Right cardiac atrium (tissue), 5 donors: ENCODE measurements around the gene COPA. TPM values are rescaled to one million over a fixed set of nuclear protein-coding genes. Genes with fewer than 3 reads are reported as not detected.
"Not testable (repeated sequence)": the region's sequence is repeated elsewhere in the genome, so short reads cannot be mapped to it uniquely, and the experiment has no call there.

ENCODE experiments used
- ATAC-seq, 2 donors: fragments of 200-7000 bp; cut with Tn5 transposase; one replicate each; pipeline versions ENCODE4 v1.8.0 to v1.9.1; 2020; ENCODE audit warnings: moderate library complexity in 2 of 2, mild to moderate bottlenecking in 1 of 2
- DNase-seq, 3 donors: peaks; one replicate each; pipeline ENCODE4 v3.0.0-alpha.2; 2020
- H3K27ac ChIP-seq: one replicate; pipeline ENCODE4 v1.5.1; 2013; ENCODE audit warnings: mild to moderate bottlenecking, low read length, control low read depth, moderate library complexity
- H3K27me3 ChIP-seq: one replicate; pipeline ENCODE4 v1.6.1; 2013; ENCODE audit not compliant: control insufficient read depth, insufficient read depth
- H3K4me1 ChIP-seq: one replicate; pipeline ENCODE4 v1.6.1; 2013; ENCODE audit warnings: low read length; ENCODE audit not compliant: control insufficient read depth, insufficient read depth
- H3K4me3 ChIP-seq: one replicate; pipeline ENCODE4 v1.5.1; 2013; ENCODE audit warnings: low read length, control low read depth
- H3K9me3 ChIP-seq: one replicate; pipeline ENCODE4 v1.6.1; 2013; ENCODE audit warnings: low read length; ENCODE audit not compliant: control insufficient read depth
- WGBS: extraction: QIAGEN DNeasy Blood & Tissue Kit; methylation state at CpG from one replicate; pipeline ENCODE4 v1.1.7; 2013; 5-methylcytosine and 5-hydroxymethylcytosine counted together
- intact Hi-C, 4 donors: fragments of 100-400 bp; cut with DNase I; formaldehyde crosslinking; loops; one replicate each; pipeline versions ENCODE4 v1.11.0 to v1.14.0; 2022 to 2023
- polyA plus RNA-seq: library from polyadenylated mRNA; stranded (reverse); fragments of 200-250 nt; gene quantifications from one replicate; pipeline ENCODE4 v1.2.3, GENCODE V29; 2013
- total RNA-seq, 4 donors: library from RNA; stranded (reverse); fragmentation: NEBNext Ultra II Directional; extraction: Animal tissue kit (Norgen Biotek cat#: 25700); gene quantifications; one replicate each; pipeline ENCODE4 v1.2.1, GENCODE V29; 2021
- donor health status: healthy with polysubstance abuse.
- donor health status: DM: no; HTN: yes; CAD: no.
- donor health status: DM: no; HTN: no; CAD: no.
- donor health status: DM: no; HTN: yes; CAD: no; lungs with severe emphysema.
- donor health status: DM: yes; HTN: yes; CAD: no.

Gene COPA
- total and polyA plus RNA-seq, 5 donors, result 69.1 to 140 (median 117) TPM

- intact Hi-C loops, result loop anchor here in 2 of 4 donors (5.0 to 10.0 kb wide), 3 partner anchors 97 to 187 kb away; partner anchors contain the start of gene CASQ1 (in 2 of the 2)
- Histone ChIP-seq H3K27me3 (no peaks in the 10 kb centered on the region), H3K9me3 (no peaks in the 10 kb centered on the region), H3K27ac (peak overlapping the region; percentile 43), H3K4me3 (no peak overlapping the region), H3K4me1 (no peaks in the 10 kb centered on the region)
- ATAC-seq (peak; percentile 77 to 79), DNase-seq (peak; percentile 35 to 73 (median 61))
- 32% methylated on average over 11 of the region's 11 CpGs for WGBS
Observed at GRCh38 chr1:160291248-160292220, 51.5 kb downstream of the COPA start.

DNA sequence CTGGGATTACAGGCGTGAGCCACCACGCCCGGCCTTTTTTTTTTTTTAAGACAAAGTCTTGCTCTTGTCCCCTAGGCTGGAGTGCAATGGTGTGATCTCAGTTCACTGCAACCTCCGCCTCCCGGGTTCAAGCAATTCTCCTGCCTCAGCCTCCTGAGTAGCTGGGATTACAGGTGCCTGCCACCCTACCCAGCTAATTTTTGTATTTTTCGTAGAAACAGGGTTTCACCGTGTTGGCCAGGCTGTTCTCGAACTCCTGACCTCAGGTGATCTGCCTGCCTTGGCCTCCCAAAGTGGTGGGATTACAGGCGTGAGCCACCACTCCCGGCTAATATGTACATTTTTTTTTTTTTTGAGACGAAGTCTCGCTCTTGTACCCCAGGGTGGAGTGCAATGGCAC, 55.3 kb downstream of the COPA start:
- H3K4me3 ChIP-seq, H3K27ac ChIP-seq, H3K4me1 ChIP-seq, ATAC-seq, H3K27me3 ChIP-seq, DNase-seq, H3K9me3 ChIP-seq, intact Hi-C loops: not testable (repeated sequence)
- 92% methylated on average over 12 of the region's 12 CpGs for WGBS

GRCh38 chr1:160285506-160285905, 57.5 kb downstream of the COPA start:
- Histone ChIP-seq H3K27me3 (no peaks in the 10 kb centered on the region), H3K4me1 (peaks cover 8% of the 10 kb centered on the region), H3K4me3 (peak overlapping the region; percentile 26), H3K27ac (no peak overlapping the region), H3K9me3 (no peaks in the 10 kb centered on the region)
- ATAC-seq (no peak), DNase-seq (peak in 1 of 3 donors; percentile 62)
- intact Hi-C loops, result no loop called here
- WGBS, result 81% methylated on average over 23 of the region's 23 CpGs

DNA sequence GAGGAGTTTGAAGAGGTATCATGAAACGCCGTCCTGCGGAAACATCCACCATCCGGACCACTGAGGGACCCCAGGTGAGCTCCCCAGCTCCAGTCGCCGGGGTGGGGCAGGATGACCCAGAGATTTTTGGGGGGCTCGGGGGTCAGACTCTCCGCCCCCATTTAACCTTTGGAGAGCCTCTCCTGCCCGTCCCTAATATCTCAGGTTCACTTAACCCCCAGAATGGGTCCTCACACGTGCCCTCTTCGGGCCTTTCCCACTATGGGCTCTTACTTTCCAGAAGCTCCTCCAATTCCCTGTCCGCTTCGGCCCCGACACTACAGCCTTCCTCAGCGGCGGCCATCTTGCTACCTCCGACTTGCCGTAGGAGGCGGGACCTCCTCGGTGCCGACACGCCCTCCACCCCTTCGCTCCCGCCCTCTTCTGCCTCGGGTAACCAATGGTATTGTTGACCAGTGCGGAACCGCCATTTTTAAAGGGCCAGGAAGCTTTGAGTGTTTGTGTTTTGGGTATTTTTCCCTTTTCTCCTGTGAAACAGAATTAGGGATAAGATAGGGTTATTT, 58.2 kb downstream of the COPA start, which contains the start of gene PEX19:
TSS of gene PEX19 (minus strand) at position 352 of the 563 bp plus-strand sequence. CDS start at position 343, 9 bp downstream.
- Histone ChIP-seq H3K9me3 (no peaks in the 10 kb centered on the region), H3K27me3 (no peaks in the 10 kb centered on the region), H3K4me1 (peaks cover 8% of the 10 kb centered on the region), H3K27ac (peak within 1 kb of the TSS; percentile 71), H3K4me3 (peak within 1 kb of the TSS; percentile 98)
- ATAC-seq, result peak; percentile 99
- intact Hi-C loops, result no loop called here
- WGBS, result under 1% methylated on average over 27 of the region's 27 CpGs
- peak; percentile 95 to 97 (median 97) for DNase-seq

- H3K4me1 ChIP-seq, result peaks cover 8% of the 10 kb centered on the region
- ATAC-seq, result peak; percentile 34 to 45
- peak overlapping the region; percentile 98 for H3K4me3 ChIP-seq
- H3K27me3 ChIP-seq, result no peaks in the 10 kb centered on the region
- H3K9me3 ChIP-seq, result no peaks in the 10 kb centered on the region
- intact Hi-C loops, result no loop called here
- DNase-seq, result no peak
- peak overlapping the region; percentile 71 for H3K27ac ChIP-seq
- 1% methylated on average over 15 of the region's 15 CpGs for WGBS
Observed at GRCh38 chr1:160284220-160284781, 58.7 kb downstream of the COPA start.

GRCh38 chr1:160282807-160283206, 60.2 kb downstream of the COPA start:
- no peak for ATAC-seq
- Histone ChIP-seq H3K4me3 (no peak overlapping the region), H3K27ac (no peak overlapping the region), H3K27me3 (no peaks in the 10 kb centered on the region), H3K9me3 (no peaks in the 10 kb centered on the region), H3K4me1 (peaks cover 8% of the 10 kb centered on the region)
- WGBS, result 89% methylated on average over 7 of the region's 7 CpGs
- intact Hi-C loops, result no loop called here
- DNase-seq, result no peak

- H3K4me3 ChIP-seq, result no peak overlapping the region
- ATAC-seq (no peak), DNase-seq (no peak)
- intact Hi-C loops, result no loop called here
- no peak overlapping the region for H3K27ac ChIP-seq
- no peaks in the 10 kb centered on the region for H3K9me3 ChIP-seq
- H3K4me1 ChIP-seq, result no peaks in the 10 kb centered on the region
- no peaks in the 10 kb centered on the region for H3K27me3 ChIP-seq
- 88% methylated on average over 4 of the region's 4 CpGs for WGBS
Observed at GRCh38 chr1:160277987-160278386, 65.1 kb downstream of the COPA start.

GRCh38 chr1:160277330-160277729, 65.7 kb downstream of the COPA start:
- WGBS, result 73% methylated on average over 2 of the region's 2 CpGs

DNA sequence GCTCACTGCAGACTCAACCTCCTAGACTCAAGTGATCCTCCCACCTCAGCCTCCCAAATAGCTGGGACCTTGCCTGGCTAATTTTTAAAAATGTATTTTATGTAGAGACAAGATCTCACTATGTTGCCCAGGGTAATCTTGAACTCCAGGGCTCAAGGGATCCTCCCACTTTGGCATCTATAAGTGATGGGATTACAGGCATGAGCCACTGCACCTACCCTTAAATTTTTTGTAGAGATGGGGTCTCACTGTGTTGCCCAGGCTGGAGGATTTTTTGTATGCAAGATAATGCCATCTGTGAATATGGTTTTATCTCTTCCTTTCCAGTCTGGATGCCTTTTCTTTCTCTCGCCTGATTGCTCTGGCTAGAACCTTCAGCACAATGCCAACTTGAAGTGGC, 72.0 kb downstream of the COPA start:
- WGBS, result 82% methylated on average over 1 of the region's 1 CpG
- Histone ChIP-seq H3K27ac (no peak overlapping the region), H3K9me3 (no peaks in the 10 kb centered on the region), H3K4me1 (no peaks in the 10 kb centered on the region), H3K4me3 (no peak overlapping the region), H3K27me3 (no peaks in the 10 kb centered on the region)
- intact Hi-C loops, result no loop called here
- ATAC-seq (no peak), DNase-seq (no peak)

More at GRCh38 chr1:160277330-160277729, 65.7 kb downstream of the COPA start:
- Histone ChIP-seq H3K4me1 (no peaks in the 10 kb centered on the region), H3K27me3 (no peaks in the 10 kb centered on the region), H3K9me3 (no peaks in the 10 kb centered on the region), H3K27ac (no peak overlapping the region), H3K4me3 (no peak overlapping the region)
- ATAC-seq, result no peak
- DNase-seq, result no peak
- intact Hi-C loops, result no loop called here

- H3K4me1 ChIP-seq, result no peaks in the 10 kb centered on the region
- no peaks in the 10 kb centered on the region for H3K27me3 ChIP-seq
- DNase-seq (no peak), ATAC-seq (no peak)
- no peaks in the 10 kb centered on the region for H3K9me3 ChIP-seq
- H3K4me3 ChIP-seq, result no peak overlapping the region
- intact Hi-C loops, result no loop called here
- 81% methylated on average over 10 of the region's 10 CpGs for WGBS
- no peak overlapping the region for H3K27ac ChIP-seq
Observed at GRCh38 chr1:160267284-160267991, 75.6 kb downstream of the COPA start.
